Activated T-helper 1 cell treated with anti-CD3 and anti-CD28 coated beads, Interleukin-12 subunit alpha, Interleukin-12 subunit beta, Interleukin-2, Interleukin-4 antibody, amounts not matched to agents 30 ng/mL and 10 ng/mL and 1 ng/mL, durations not matched to agents 14 hours and 24 hours and 36 hours (primary cell): Measurements from ENCODE around the gene MYH14. TPM values are rescaled to one million over a fixed set of nuclear protein-coding genes. Genes with fewer than 3 reads are reported as not detected.

Experiments
- DNase-seq: peaks from one replicate; pipeline ENCODE4 v3.0.0; 2021; ENCODE audit warnings: low spot score
- H3K27ac Mint-ChIP-seq: one replicate; pipeline ENCODE4 v1.8.0; 2021; ENCODE audit warnings: mild to moderate bottlenecking, mixed read lengths
- H3K27me3 Mint-ChIP-seq: one replicate; pipeline ENCODE4 v1.8.0; 2022; ENCODE audit warnings: mild to moderate bottlenecking, moderate library complexity, mixed read lengths; ENCODE audit not compliant: insufficient read depth
- H3K36me3 Mint-ChIP-seq: one replicate; pipeline ENCODE4 v1.8.0; 2021; ENCODE audit warnings: low read depth, mixed read lengths
- H3K4me1 Mint-ChIP-seq: one replicate; pipeline ENCODE4 v1.8.0; 2021; ENCODE audit warnings: low read depth, mixed read lengths
- H3K4me3 Mint-ChIP-seq: one replicate; pipeline ENCODE4 v1.8.0; 2021; ENCODE audit warnings: mild to moderate bottlenecking, moderate library complexity, mixed read lengths
- H3K9me3 Mint-ChIP-seq: one replicate; pipeline ENCODE4 v1.8.0; 2021; ENCODE audit warnings: mixed read lengths
- intact Hi-C: fragments of 100-400 bp; cut with micrococcal nuclease; formaldehyde crosslinking; loops from one replicate; pipeline ENCODE4 v1.15.1; 2024
- total RNA-seq: library from RNA; stranded (reverse); gene quantifications from 2 replicates; pipeline ENCODE4 v1.2.3, GENCODE V29; 2022

MYH14 gene
- total RNA-seq, 1 donor from 2014 or later, result not detected

- Mint-ChIP-seq H3K27me3 (peaks cover 38% of the 10 kb centered on the region), H3K9me3 (no peaks in the 10 kb centered on the region), H3K4me3 (peak overlapping the region; percentile 81), H3K4me1 (peaks cover 18% of the 10 kb centered on the region), H3K27ac (peak overlapping the region; percentile 55), H3K36me3 (peaks cover 5% of the 10 kb centered on the region)
- intact Hi-C loops, result loop anchor here (1.0 to 2.0 kb wide), 2 partner anchors 9 to 15 kb away; no protein-coding TSS in a partner anchor
- no peak for DNase-seq
These were observed 112.5 kb downstream of the MYH14 start for GRCh38 chr19:50315773-50316448.

GRCh38 chr19:50317115-50317514 lies 113.7 kb downstream of the MYH14 start:
- Mint-ChIP-seq H3K9me3 (no peaks in the 10 kb centered on the region), H3K27me3 (peaks cover 32% of the 10 kb centered on the region), H3K4me1 (peaks cover 18% of the 10 kb centered on the region), H3K4me3 (no peak overlapping the region), H3K36me3 (peaks cover 5% of the 10 kb centered on the region), H3K27ac (no peak overlapping the region)
- no peak for DNase-seq
- intact Hi-C loops, result loop anchor here (2.0 kb wide), 1 partner anchor 16 kb away; no protein-coding TSS in a partner anchor

- intact Hi-C loops, result no loop called here
- peaks cover 23% of the 10 kb centered on the region for H3K27me3 Mint-ChIP-seq
- no peaks in the 10 kb centered on the region for H3K9me3 Mint-ChIP-seq
- DNase-seq, result no peak
- H3K27ac Mint-ChIP-seq, result no peak overlapping the region
- H3K36me3 Mint-ChIP-seq, result peaks cover 5% of the 10 kb centered on the region
- H3K4me1 Mint-ChIP-seq, result peaks cover 18% of the 10 kb centered on the region
- H3K4me3 Mint-ChIP-seq, result no peak overlapping the region
These were observed 115.0 kb downstream of the MYH14 start for GRCh38 chr19:50318438-50318837.

GRCh38 chr19:50319156-50319555 lies 115.7 kb downstream of the MYH14 start:
- Mint-ChIP-seq H3K4me3 (no peak overlapping the region), H3K9me3 (no peaks in the 10 kb centered on the region), H3K4me1 (peaks cover 18% of the 10 kb centered on the region), H3K36me3 (peaks cover 5% of the 10 kb centered on the region), H3K27ac (no peak overlapping the region), H3K27me3 (peaks cover 18% of the 10 kb centered on the region)
- intact Hi-C loops, result no loop called here
- DNase-seq, result no peak

- H3K27ac Mint-ChIP-seq, result no peak overlapping the region
- DNase-seq, result no peak
- H3K27me3 Mint-ChIP-seq, result peaks cover 12% of the 10 kb centered on the region
- H3K9me3 Mint-ChIP-seq, result no peaks in the 10 kb centered on the region
- no peak overlapping the region for H3K4me3 Mint-ChIP-seq
- intact Hi-C loops, result no loop called here
- peaks cover 4% of the 10 kb centered on the region for H3K36me3 Mint-ChIP-seq
- peaks cover 20% of the 10 kb centered on the region for H3K4me1 Mint-ChIP-seq
These were observed 116.6 kb downstream of the MYH14 start for GRCh38 chr19:50320051-50320450.

- peaks cover 19% of the 10 kb centered on the region for H3K4me1 Mint-ChIP-seq
- intact Hi-C loops, result no loop called here
- no peak for DNase-seq
These were observed 117.2 kb downstream of the MYH14 start for GRCh38 chr19:50320596-50320995.

GRCh38 chr19:50321831-50322230 lies 118.4 kb downstream of the MYH14 start:
- no peak overlapping the region for H3K4me3 Mint-ChIP-seq
- H3K4me1 Mint-ChIP-seq, result peaks cover 16% of the 10 kb centered on the region
- peaks cover 4% of the 10 kb centered on the region for H3K36me3 Mint-ChIP-seq
- no peak overlapping the region for H3K27ac Mint-ChIP-seq
- intact Hi-C loops, result no loop called here
- peaks cover 5% of the 10 kb centered on the region for H3K27me3 Mint-ChIP-seq
- no peak for DNase-seq
- no peaks in the 10 kb centered on the region for H3K9me3 Mint-ChIP-seq

More at GRCh38 chr19:50320596-50320995, 117.2 kb downstream of the MYH14 start:
- H3K36me3 Mint-ChIP-seq, result peaks cover 4% of the 10 kb centered on the region
- H3K27ac Mint-ChIP-seq, result no peak overlapping the region
- no peaks in the 10 kb centered on the region for H3K9me3 Mint-ChIP-seq
- H3K4me3 Mint-ChIP-seq, result no peak overlapping the region
- H3K27me3 Mint-ChIP-seq, result peaks cover 11% of the 10 kb centered on the region

GRCh38 chr19:50322234-50322633 lies 118.8 kb downstream of the MYH14 start:
- Mint-ChIP-seq H3K27me3 (peaks cover 9% of the 10 kb centered on the region), H3K4me1 (peaks cover 21% of the 10 kb centered on the region), H3K36me3 (peaks cover 8% of the 10 kb centered on the region), H3K9me3 (no peaks in the 10 kb centered on the region), H3K27ac (no peak overlapping the region), H3K4me3 (no peak overlapping the region)
- intact Hi-C loops, result no loop called here
- DNase-seq, result no peak

GRCh38 chr19:50322931-50323781 lies 119.7 kb downstream of the MYH14 start:
- Mint-ChIP-seq H3K9me3 (no peaks in the 10 kb centered on the region), H3K36me3 (peaks cover 9% of the 10 kb centered on the region), H3K27ac (no peak overlapping the region), H3K27me3 (peaks cover 16% of the 10 kb centered on the region), H3K4me1 (peaks cover 27% of the 10 kb centered on the region), H3K4me3 (no peak overlapping the region)
- no peak for DNase-seq
- intact Hi-C loops, result no loop called here

GRCh38 chr19:50323782-50324133 lies 120.3 kb downstream of the MYH14 start:
- H3K27me3 Mint-ChIP-seq, result peaks cover 16% of the 10 kb centered on the region
- no peaks in the 10 kb centered on the region for H3K9me3 Mint-ChIP-seq
- no peak for DNase-seq
- intact Hi-C loops, result no loop called here
- no peak overlapping the region for H3K4me3 Mint-ChIP-seq
- no peak overlapping the region for H3K27ac Mint-ChIP-seq
- H3K4me1 Mint-ChIP-seq, result peaks cover 27% of the 10 kb centered on the region
- peaks cover 9% of the 10 kb centered on the region for H3K36me3 Mint-ChIP-seq

GRCh38 chr19:50324331-50324730 lies 120.9 kb downstream of the MYH14 start:
- intact Hi-C loops, result no loop called here
- Mint-ChIP-seq H3K4me1 (peaks cover 29% of the 10 kb centered on the region), H3K9me3 (no peaks in the 10 kb centered on the region), H3K27me3 (peaks cover 16% of the 10 kb centered on the region), H3K36me3 (peaks cover 6% of the 10 kb centered on the region), H3K27ac (no peak overlapping the region), H3K4me3 (no peak overlapping the region)
- DNase-seq, result no peak

- H3K27me3 Mint-ChIP-seq, result peaks cover 16% of the 10 kb centered on the region
- H3K9me3 Mint-ChIP-seq, result no peaks in the 10 kb centered on the region
- DNase-seq, result peak; percentile 82
- H3K4me3 Mint-ChIP-seq, result peak overlapping the region; percentile 82
- peaks cover 5% of the 10 kb centered on the region for H3K36me3 Mint-ChIP-seq
- H3K4me1 Mint-ChIP-seq, result peaks cover 40% of the 10 kb centered on the region
- peak overlapping the region; percentile 54 for H3K27ac Mint-ChIP-seq
- intact Hi-C loops, result loop anchor here (1.0 to 5.0 kb wide), 4 partner anchors 9 to 648 kb away; partner anchors contain the start of gene PRMT1
These were observed 122.1 kb downstream of the MYH14 start for GRCh38 chr19:50325310-50326100.
